ENCODE measurements around the gene LENEP.
A peak's percentile ranks its signal among the peaks of the same experiment; 100 is the strongest.
"Not testable (repeated sequence)": the region's sequence is repeated elsewhere in the genome, so short reads cannot be mapped to it uniquely, and the experiment has no call there.

Gene LENEP

DNA sequence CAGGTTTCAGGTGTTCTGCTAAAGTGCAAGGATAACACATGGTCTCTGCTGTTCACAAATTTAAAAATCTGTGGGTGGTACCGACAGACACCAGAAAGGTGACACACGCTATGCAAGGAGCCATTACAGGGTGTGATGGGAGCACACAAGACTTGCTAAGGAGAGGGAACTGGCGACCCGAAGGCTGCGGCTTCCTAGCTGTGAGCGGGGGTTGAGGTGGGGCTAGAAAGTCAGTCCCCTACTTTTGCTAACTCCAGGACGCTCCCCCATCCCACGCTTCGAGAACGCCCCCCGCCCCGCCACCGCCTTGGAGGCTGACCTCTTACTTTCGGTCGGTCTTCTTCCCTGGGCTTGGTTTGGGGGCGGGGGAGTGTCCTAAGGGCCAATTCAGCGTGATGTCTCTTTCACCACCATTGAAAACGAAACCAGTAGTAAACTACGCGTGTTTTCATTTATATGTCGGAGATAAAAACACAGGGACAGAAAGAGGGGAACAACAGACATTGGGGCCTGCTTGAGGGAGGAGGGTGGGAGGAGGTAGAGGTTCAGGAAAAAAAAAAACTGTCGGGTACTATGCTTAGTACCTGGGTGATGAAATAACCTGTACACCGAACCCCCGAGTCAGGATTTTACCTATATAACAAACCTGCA lies 17.9 kb upstream of the LENEP start:
- Histone ChIP-seq H3K9me3 (ENCODE audit: control insufficient read depth, insufficient read depth, low read length) (no peaks in the 10 kb centered on the region), H3K4me3 (ENCODE audit: low read length) (peak overlapping the region; percentile 82; the same call in 1 of the 2 replicates), H3K27me3 (ENCODE audit: control insufficient read depth, insufficient read depth, low read length) (no peaks in the 10 kb centered on the region), H3K4me1 (ENCODE audit: control insufficient read depth, insufficient read depth, low read length) (peaks cover 8% of the 10 kb centered on the region; the same call in 1 of the 2 replicates), H3K36me3 (ENCODE audit: control insufficient read depth, insufficient read depth, low read length) (peaks cover 6% of the 10 kb centered on the region; the same call in 1 of the 2 replicates), H3K27ac (ENCODE audit: low read length) (peak overlapping the region; percentile 6)
- no peak for DNase-seq (ENCODE audit: low read depth, low spot score)
- no CpG with 5 or more reads among the region's 24 CpGs for WGBS (ENCODE audit: insufficient coverage, insufficient read length)

DNA sequence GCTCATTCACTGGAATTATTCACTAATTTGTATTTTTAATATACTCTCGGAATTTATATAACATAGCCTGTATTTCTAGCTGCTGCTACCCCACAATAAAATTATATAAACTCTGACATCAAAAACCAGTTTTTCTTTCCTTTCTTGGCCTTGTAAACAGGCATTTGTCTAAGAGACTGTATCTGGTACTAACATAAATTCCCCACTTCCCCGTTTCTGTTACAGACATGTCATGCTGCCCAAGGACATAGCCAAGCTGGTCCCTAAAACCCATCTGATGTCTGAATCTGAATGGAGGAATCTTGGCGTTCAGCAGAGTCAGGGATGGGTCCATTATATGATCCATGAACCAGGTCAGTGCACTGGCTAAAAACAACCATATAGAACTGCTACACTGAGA lies 15.6 kb upstream of the LENEP start:
- not testable (repeated sequence) for H3K36me3 ChIP-seq (ENCODE audit: control insufficient read depth, insufficient read depth, low read length); H3K27ac ChIP-seq (ENCODE audit: low read length); DNase-seq (ENCODE audit: low read depth, low spot score); H3K4me3 ChIP-seq (ENCODE audit: low read length); H3K9me3 ChIP-seq (ENCODE audit: control insufficient read depth, insufficient read depth, low read length); H3K4me1 ChIP-seq (ENCODE audit: control insufficient read depth, insufficient read depth, low read length); H3K27me3 ChIP-seq (ENCODE audit: control insufficient read depth, insufficient read depth, low read length)
- WGBS (ENCODE audit: insufficient coverage, insufficient read length): no CpG with 5 or more reads among the region's 3 CpGs

GRCh38 chr1:154978360-154978759 lies 15.0 kb upstream of the LENEP start:
- no peak overlapping the region for H3K27ac ChIP-seq (ENCODE audit: low read length)
- no peaks in the 10 kb centered on the region for H3K27me3 ChIP-seq (ENCODE audit: control insufficient read depth, insufficient read depth, low read length)
- H3K36me3 ChIP-seq (ENCODE audit: control insufficient read depth, insufficient read depth, low read length): peaks cover 6% of the 10 kb centered on the region; the same call in 1 of the 2 replicates
- WGBS (ENCODE audit: insufficient coverage, insufficient read length): no CpG with 5 or more reads among the region's 3 CpGs
- no peaks in the 10 kb centered on the region for H3K9me3 ChIP-seq (ENCODE audit: control insufficient read depth, insufficient read depth, low read length)
- no peak overlapping the region for H3K4me3 ChIP-seq (ENCODE audit: low read length)
- DNase-seq (ENCODE audit: low read depth, low spot score): no peak
- H3K4me1 ChIP-seq (ENCODE audit: control insufficient read depth, insufficient read depth, low read length): no peaks in the 10 kb centered on the region

- Histone ChIP-seq H3K4me1 (ENCODE audit: control insufficient read depth, insufficient read depth, low read length) (no peaks in the 10 kb centered on the region), H3K9me3 (ENCODE audit: control insufficient read depth, insufficient read depth, low read length) (no peaks in the 10 kb centered on the region), H3K4me3 (ENCODE audit: low read length) (peak overlapping the region; percentile 23; the same call in 1 of the 2 replicates), H3K36me3 (ENCODE audit: control insufficient read depth, insufficient read depth, low read length) (peaks cover 6% of the 10 kb centered on the region; the same call in 1 of the 2 replicates), H3K27ac (ENCODE audit: low read length) (no peak overlapping the region), H3K27me3 (ENCODE audit: control insufficient read depth, insufficient read depth, low read length) (no peaks in the 10 kb centered on the region)
- DNase-seq (ENCODE audit: low read depth, low spot score): no peak
- WGBS (ENCODE audit: insufficient coverage, insufficient read length): no CpG with 5 or more reads among the region's 6 CpGs
Measured at GRCh38 chr1:154982341-154982740, 11.0 kb upstream of the LENEP start.

DNA sequence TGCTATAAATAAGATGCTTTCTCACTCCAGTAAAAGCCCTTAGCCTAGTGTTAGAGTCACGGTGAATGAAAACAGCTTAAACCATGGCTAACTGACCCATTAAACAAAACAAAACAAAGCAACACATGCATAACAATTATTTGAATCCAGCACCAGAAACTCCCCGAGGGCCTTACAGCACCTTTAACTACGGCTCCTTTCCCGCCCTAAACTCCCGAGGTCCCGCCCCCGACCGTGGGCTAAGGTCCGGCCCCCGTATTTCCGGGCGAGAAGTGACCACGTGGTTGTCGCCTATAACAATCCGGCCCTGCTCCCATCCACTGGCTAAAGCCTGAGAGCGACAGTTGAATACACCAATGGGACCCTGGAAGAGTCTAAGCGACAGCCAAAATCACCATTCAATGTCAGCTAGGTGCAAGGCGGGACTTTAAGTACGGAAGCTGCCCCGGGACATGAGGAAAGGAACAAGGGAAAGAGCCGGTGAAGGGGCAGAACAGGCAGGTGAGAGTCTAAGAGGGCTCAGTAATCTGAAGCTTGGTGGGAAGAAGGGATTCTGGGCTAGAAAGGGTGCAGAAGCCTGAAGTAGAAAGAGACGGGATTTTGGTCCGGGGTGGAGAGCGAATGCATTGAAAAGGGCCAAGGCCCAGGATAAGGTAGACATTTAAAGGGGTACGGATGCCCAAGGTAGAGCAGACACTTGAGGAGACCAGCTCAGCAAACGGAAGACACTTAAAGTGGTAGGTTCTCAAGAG lies 10.3 kb upstream of the LENEP start, which contains the start of gene FLAD1:
FLAD1 (plus strand) TSS at position 448 of the 752 bp plus-strand sequence. CDS start 351 bp downstream, outside the sequence.
- peak; percentile 100 for DNase-seq (ENCODE audit: low read depth, low spot score)
- no CpG with 5 or more reads among the region's 26 CpGs for WGBS (ENCODE audit: insufficient coverage, insufficient read length)
- Histone ChIP-seq H3K36me3 (ENCODE audit: control insufficient read depth, insufficient read depth, low read length) (peaks cover 9% of the 10 kb centered on the region), H3K27ac (ENCODE audit: low read length) (no peak within 1 kb of the TSS), H3K4me3 (ENCODE audit: low read length) (peak within 1 kb of the TSS; percentile 88), H3K27me3 (ENCODE audit: control insufficient read depth, insufficient read depth, low read length) (no peaks in the 10 kb centered on the region), H3K9me3 (ENCODE audit: control insufficient read depth, insufficient read depth, low read length) (no peaks in the 10 kb centered on the region), H3K4me1 (ENCODE audit: control insufficient read depth, insufficient read depth, low read length) (no peaks in the 10 kb centered on the region)

DNA sequence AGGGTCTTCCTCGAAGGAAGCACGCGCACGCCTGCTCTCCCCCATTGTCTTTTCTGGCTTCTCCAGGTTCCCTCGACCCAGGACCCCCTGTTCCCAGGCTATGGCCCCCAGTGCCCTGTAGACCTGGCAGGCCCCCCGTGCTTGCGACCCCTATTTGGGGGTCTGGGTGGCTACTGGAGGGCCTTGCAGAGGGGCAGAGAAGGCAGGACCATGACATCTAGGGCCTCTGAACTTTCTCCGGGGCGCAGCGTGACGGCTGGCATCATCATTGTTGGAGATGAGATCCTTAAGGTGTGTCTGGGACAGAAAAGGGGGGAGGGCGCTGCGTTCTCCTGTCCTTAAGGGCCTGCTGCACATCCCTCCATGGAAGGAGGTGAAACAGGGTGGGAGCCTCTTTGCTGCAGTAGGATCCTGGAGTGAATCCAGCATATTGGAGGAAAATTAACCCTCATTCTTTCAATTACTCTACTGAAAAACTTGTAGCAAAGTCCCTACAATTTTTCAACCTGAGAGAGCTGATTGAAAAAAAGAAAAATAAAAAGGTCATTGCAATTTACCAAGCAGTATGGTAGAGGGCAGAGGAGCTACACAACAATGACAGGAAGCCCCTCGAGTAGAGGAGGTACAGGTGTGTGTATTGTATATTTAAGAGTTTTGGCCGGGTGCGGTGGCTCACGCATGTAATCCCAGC lies 9.5 kb upstream of the LENEP start:
- no peaks in the 10 kb centered on the region for H3K27me3 ChIP-seq (ENCODE audit: control insufficient read depth, insufficient read depth, low read length)
- no peak overlapping the region for H3K27ac ChIP-seq (ENCODE audit: low read length)
- no peaks in the 10 kb centered on the region for H3K4me1 ChIP-seq (ENCODE audit: control insufficient read depth, insufficient read depth, low read length)
- DNase-seq (ENCODE audit: low read depth, low spot score): no peak
- H3K9me3 ChIP-seq (ENCODE audit: control insufficient read depth, insufficient read depth, low read length): no peaks in the 10 kb centered on the region
- WGBS (ENCODE audit: insufficient coverage, insufficient read length): no CpG with 5 or more reads among the region's 17 CpGs
- H3K36me3 ChIP-seq (ENCODE audit: control insufficient read depth, insufficient read depth, low read length): peaks cover 16% of the 10 kb centered on the region
- H3K4me3 ChIP-seq (ENCODE audit: low read length): peak overlapping the region; percentile 88; the same call in 1 of the 2 replicates

GRCh38 chr1:154986736-154987135 lies 6.7 kb upstream of the LENEP start:
- WGBS (ENCODE audit: insufficient coverage, insufficient read length): no CpG with 5 or more reads among the region's 4 CpGs
- H3K36me3 ChIP-seq (ENCODE audit: control insufficient read depth, insufficient read depth, low read length): peaks cover 22% of the 10 kb centered on the region
- H3K9me3 ChIP-seq (ENCODE audit: control insufficient read depth, insufficient read depth, low read length); H3K4me3 ChIP-seq (ENCODE audit: low read length); DNase-seq (ENCODE audit: low read depth, low spot score); H3K27me3 ChIP-seq (ENCODE audit: control insufficient read depth, insufficient read depth, low read length); H3K4me1 ChIP-seq (ENCODE audit: control insufficient read depth, insufficient read depth, low read length); H3K27ac ChIP-seq (ENCODE audit: low read length): not testable (repeated sequence)

GRCh38 chr1:154987326-154987725 lies 6.1 kb upstream of the LENEP start:
- no peak for DNase-seq (ENCODE audit: low read depth, low spot score)

GRCh38 chr1:154988058-154988954 lies 5.1 kb upstream of the LENEP start:
- no CpG with 5 or more reads among the region's 17 CpGs for WGBS (ENCODE audit: insufficient coverage, insufficient read length)
- Histone ChIP-seq H3K27me3 (ENCODE audit: control insufficient read depth, insufficient read depth, low read length) (no peaks in the 10 kb centered on the region), H3K36me3 (ENCODE audit: control insufficient read depth, insufficient read depth, low read length) (peaks cover 22% of the 10 kb centered on the region), H3K4me3 (ENCODE audit: low read length) (no peak overlapping the region), H3K9me3 (ENCODE audit: control insufficient read depth, insufficient read depth, low read length) (no peaks in the 10 kb centered on the region), H3K27ac (ENCODE audit: low read length) (no peak overlapping the region), H3K4me1 (ENCODE audit: control insufficient read depth, insufficient read depth, low read length) (no peaks in the 10 kb centered on the region)
- no peak for DNase-seq (ENCODE audit: low read depth, low spot score)

More at GRCh38 chr1:154987326-154987725, 6.1 kb upstream of the LENEP start:
- H3K36me3 ChIP-seq (ENCODE audit: control insufficient read depth, insufficient read depth, low read length): peaks cover 22% of the 10 kb centered on the region
- H3K27me3 ChIP-seq (ENCODE audit: control insufficient read depth, insufficient read depth, low read length): no peaks in the 10 kb centered on the region
- H3K9me3 ChIP-seq (ENCODE audit: control insufficient read depth, insufficient read depth, low read length): no peaks in the 10 kb centered on the region
- H3K4me3 ChIP-seq (ENCODE audit: low read length): no peak overlapping the region
- WGBS (ENCODE audit: insufficient coverage, insufficient read length): no CpG with 5 or more reads among the region's 6 CpGs
- no peaks in the 10 kb centered on the region for H3K4me1 ChIP-seq (ENCODE audit: control insufficient read depth, insufficient read depth, low read length)
- H3K27ac ChIP-seq (ENCODE audit: low read length): no peak overlapping the region
